Osteoblast (primary cell): ENCODE data around the gene EMILIN3. TPM values are rescaled to one million over a fixed set of nuclear protein-coding genes. Genes with fewer than 3 reads are reported as not detected.
A peak's percentile ranks its signal among the peaks of the same experiment; 100 is the strongest.

ENCODE experiments used
- DNase-seq: peaks from one replicate; pipeline ENCODE4 v3.0.0; 2011; ENCODE audit warnings: low spot score, mixed read lengths; ENCODE audit not compliant: insufficient read length; ENCODE audit errors: missing footprints
- H2AFZ ChIP-seq: 2 replicates; pipeline ENCODE4 v1.6.0; 2011; ENCODE audit warnings: mild to moderate bottlenecking, low read length
- H3K27ac ChIP-seq: 2 replicates; pipeline ENCODE4 v1.5.1; 2011; ENCODE audit warnings: mild to moderate bottlenecking, low read depth, low read length, moderate library complexity
- H3K27me3 ChIP-seq: 2 replicates; pipeline ENCODE4 v1.6.0; 2012; ENCODE audit warnings: mild to moderate bottlenecking, control low read depth, inconsistent platforms, low read length, moderate library complexity; ENCODE audit not compliant: insufficient read depth
- H3K36me3 ChIP-seq: 2 replicates; pipeline ENCODE4 v1.5.1; 2011; ENCODE audit warnings: mild to moderate bottlenecking, low read length, control low read depth, moderate library complexity; ENCODE audit not compliant: insufficient read depth
- H3K4me1 ChIP-seq: 2 replicates; pipeline ENCODE4 v1.5.1; 2011; ENCODE audit warnings: mild to moderate bottlenecking, low read length, control low read depth, moderate library complexity; ENCODE audit not compliant: insufficient read depth
- H3K4me2 ChIP-seq: 2 replicates; pipeline ENCODE4 v1.6.0; 2011; ENCODE audit warnings: mild to moderate bottlenecking, low read length; ENCODE audit not compliant: insufficient read depth
- H3K4me3 ChIP-seq: fragments of 200-600 bp; sonication (generic); 3 replicates; pipeline ENCODE4 v1.5.1; 2012; ENCODE audit warnings: mild to moderate bottlenecking, low read length, inconsistent platforms; ENCODE audit not compliant: insufficient read depth
- H3K79me2 ChIP-seq: 2 replicates; pipeline ENCODE4 v1.6.0; 2012; ENCODE audit warnings: mild to moderate bottlenecking, low read length, control low read depth, inconsistent platforms; ENCODE audit not compliant: insufficient read depth
- H3K9me3 ChIP-seq: 2 replicates; pipeline ENCODE4 v1.5.1; 2011; ENCODE audit warnings: low read depth, low read length, control low read depth
- H4K20me1 ChIP-seq: 2 replicates; pipeline ENCODE4 v1.6.0; 2012; ENCODE audit warnings: mild to moderate bottlenecking, low read length, control low read depth; ENCODE audit not compliant: insufficient read depth
- total RNA-seq: library from RNA; depleted of rRNA; stranded (reverse); fragments of >200 nt; gene quantifications from 2 replicates; pipeline ENCODE4 v1.2.3, GENCODE V29; 2012
- TF ChIP-seq, protein P1 (sequence below): IDR thresholded peaks from 2 replicates; pipeline ENCODE4 v1.5.1; 2011; ENCODE audit warnings: mild to moderate bottlenecking, low read depth, low read length, moderate library complexity; ENCODE audit errors: extremely low read depth

The EMILIN3 gene
- total RNA-seq, 1 donor, result not detected

- Histone ChIP-seq H4K20me1 (no peaks in the 10 kb centered on the region), H2AFZ (no peak overlapping the region), H3K27ac (no peak overlapping the region), H3K4me1 (no peaks in the 10 kb centered on the region), H3K9me3 (no peaks in the 10 kb centered on the region), H3K27me3 (no peaks in the 10 kb centered on the region), H3K4me3 (no peak overlapping the region), H3K4me2 (no peak overlapping the region), H3K36me3 (no peaks in the 10 kb centered on the region), H3K79me2 (no peaks in the 10 kb centered on the region)
- DNase-seq, result no peak
- TF ChIP-seq, protein P1, sequence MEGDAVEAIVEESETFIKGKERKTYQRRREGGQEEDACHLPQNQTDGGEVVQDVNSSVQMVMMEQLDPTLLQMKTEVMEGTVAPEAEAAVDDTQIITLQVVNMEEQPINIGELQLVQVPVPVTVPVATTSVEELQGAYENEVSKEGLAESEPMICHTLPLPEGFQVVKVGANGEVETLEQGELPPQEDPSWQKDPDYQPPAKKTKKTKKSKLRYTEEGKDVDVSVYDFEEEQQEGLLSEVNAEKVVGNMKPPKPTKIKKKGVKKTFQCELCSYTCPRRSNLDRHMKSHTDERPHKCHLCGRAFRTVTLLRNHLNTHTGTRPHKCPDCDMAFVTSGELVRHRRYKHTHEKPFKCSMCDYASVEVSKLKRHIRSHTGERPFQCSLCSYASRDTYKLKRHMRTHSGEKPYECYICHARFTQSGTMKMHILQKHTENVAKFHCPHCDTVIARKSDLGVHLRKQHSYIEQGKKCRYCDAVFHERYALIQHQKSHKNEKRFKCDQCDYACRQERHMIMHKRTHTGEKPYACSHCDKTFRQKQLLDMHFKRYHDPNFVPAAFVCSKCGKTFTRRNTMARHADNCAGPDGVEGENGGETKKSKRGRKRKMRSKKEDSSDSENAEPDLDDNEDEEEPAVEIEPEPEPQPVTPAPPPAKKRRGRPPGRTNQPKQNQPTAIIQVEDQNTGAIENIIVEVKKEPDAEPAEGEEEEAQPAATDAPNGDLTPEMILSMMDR, result no peak
Observed at GRCh38 chr20:41391587-41392001, 25.0 kb upstream of the EMILIN3 start.

DNA sequence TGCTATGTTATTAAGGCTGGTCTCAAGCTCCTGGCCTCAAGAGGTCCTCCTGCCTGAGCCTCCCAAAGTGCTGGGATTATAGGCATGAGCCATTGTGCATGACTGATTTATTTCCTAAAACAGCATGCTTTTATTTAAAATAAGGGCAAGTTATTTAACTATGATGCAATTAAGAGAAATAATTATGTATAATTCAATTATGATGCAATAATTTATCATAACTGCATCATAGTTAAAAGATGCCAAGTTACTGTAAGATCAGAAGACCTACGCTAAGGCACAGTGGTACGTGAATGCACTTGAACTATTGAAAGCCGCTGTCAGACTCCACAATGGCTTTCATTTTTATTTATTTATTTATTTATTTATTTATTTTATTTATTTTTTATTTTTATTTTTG lies 24.3 kb upstream of the EMILIN3 start:
- TF ChIP-seq, protein P1, result no peak
- Histone ChIP-seq H4K20me1 (no peaks in the 10 kb centered on the region), H3K36me3 (no peaks in the 10 kb centered on the region), H3K9me3 (no peaks in the 10 kb centered on the region), H3K4me1 (no peaks in the 10 kb centered on the region), H2AFZ (no peak overlapping the region), H3K4me2 (no peak overlapping the region), H3K27ac (no peak overlapping the region), H3K4me3 (no peak overlapping the region), H3K27me3 (no peaks in the 10 kb centered on the region), H3K79me2 (no peaks in the 10 kb centered on the region)
- DNase-seq, result no peak

DNA sequence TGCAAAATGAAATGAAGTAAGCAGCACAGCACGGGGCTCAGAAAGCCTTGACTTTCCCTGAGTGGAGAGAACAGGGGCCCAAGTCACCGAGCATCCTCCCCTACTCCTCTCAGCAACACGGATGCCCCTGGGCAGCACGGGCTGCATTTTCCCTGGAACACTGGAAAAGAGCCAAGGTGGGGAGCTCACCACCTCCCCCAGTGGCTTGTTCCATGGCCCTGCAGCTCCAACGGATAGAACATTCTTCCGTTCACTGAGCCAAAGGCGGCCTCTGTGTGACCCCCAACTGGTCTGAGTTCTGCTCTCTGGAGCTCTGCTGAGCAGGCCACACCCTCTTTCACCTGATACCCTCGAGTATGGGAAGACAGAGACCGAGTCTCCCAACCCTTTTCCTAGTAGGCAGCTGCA lies 20.8 kb upstream of the EMILIN3 start:
- Histone ChIP-seq H4K20me1 (no peaks in the 10 kb centered on the region), H3K27me3 (peaks cover 5% of the 10 kb centered on the region), H3K4me2 (no peak overlapping the region), H3K9me3 (no peaks in the 10 kb centered on the region), H3K27ac (no peak overlapping the region), H3K36me3 (no peaks in the 10 kb centered on the region), H2AFZ (no peak overlapping the region), H3K4me1 (no peaks in the 10 kb centered on the region), H3K4me3 (no peak overlapping the region), H3K79me2 (no peaks in the 10 kb centered on the region)
- TF ChIP-seq, protein P1, result no peak
- DNase-seq, result no peak

- TF ChIP-seq, protein P1, result no peak
- H3K27ac ChIP-seq, result no peak overlapping the region
- H3K9me3 ChIP-seq, result no peaks in the 10 kb centered on the region
- no peaks in the 10 kb centered on the region for H3K4me1 ChIP-seq
- H3K36me3 ChIP-seq, result no peaks in the 10 kb centered on the region
- H3K27me3 ChIP-seq, result peaks cover 5% of the 10 kb centered on the region
- peak; percentile 75 for DNase-seq
- H3K4me3 ChIP-seq, result no peak overlapping the region
- H4K20me1 ChIP-seq, result no peaks in the 10 kb centered on the region
- no peak overlapping the region for H3K4me2 ChIP-seq
- H2AFZ ChIP-seq, result no peak overlapping the region
- H3K79me2 ChIP-seq, result no peaks in the 10 kb centered on the region
Observed at GRCh38 chr20:41386502-41387427, 20.1 kb upstream of the EMILIN3 start.
